ENCODE results near the gene PACSIN2. TPM values are rescaled to one million over a fixed set of nuclear protein-coding genes. Genes with fewer than 3 reads are reported as not detected.

PACSIN2 gene
- total and polyA plus RNA-seq, 2 of the 13 experiments (the other 11 are each of a cell fraction or from before 2014, with no cell fraction given), result 54.1 to 68.8 TPM

GRCh38 chr22:42862045-42862734 lies 152.8 kb downstream of the PACSIN2 start (continued):
- TF ChIP-seq, protein P1, sequence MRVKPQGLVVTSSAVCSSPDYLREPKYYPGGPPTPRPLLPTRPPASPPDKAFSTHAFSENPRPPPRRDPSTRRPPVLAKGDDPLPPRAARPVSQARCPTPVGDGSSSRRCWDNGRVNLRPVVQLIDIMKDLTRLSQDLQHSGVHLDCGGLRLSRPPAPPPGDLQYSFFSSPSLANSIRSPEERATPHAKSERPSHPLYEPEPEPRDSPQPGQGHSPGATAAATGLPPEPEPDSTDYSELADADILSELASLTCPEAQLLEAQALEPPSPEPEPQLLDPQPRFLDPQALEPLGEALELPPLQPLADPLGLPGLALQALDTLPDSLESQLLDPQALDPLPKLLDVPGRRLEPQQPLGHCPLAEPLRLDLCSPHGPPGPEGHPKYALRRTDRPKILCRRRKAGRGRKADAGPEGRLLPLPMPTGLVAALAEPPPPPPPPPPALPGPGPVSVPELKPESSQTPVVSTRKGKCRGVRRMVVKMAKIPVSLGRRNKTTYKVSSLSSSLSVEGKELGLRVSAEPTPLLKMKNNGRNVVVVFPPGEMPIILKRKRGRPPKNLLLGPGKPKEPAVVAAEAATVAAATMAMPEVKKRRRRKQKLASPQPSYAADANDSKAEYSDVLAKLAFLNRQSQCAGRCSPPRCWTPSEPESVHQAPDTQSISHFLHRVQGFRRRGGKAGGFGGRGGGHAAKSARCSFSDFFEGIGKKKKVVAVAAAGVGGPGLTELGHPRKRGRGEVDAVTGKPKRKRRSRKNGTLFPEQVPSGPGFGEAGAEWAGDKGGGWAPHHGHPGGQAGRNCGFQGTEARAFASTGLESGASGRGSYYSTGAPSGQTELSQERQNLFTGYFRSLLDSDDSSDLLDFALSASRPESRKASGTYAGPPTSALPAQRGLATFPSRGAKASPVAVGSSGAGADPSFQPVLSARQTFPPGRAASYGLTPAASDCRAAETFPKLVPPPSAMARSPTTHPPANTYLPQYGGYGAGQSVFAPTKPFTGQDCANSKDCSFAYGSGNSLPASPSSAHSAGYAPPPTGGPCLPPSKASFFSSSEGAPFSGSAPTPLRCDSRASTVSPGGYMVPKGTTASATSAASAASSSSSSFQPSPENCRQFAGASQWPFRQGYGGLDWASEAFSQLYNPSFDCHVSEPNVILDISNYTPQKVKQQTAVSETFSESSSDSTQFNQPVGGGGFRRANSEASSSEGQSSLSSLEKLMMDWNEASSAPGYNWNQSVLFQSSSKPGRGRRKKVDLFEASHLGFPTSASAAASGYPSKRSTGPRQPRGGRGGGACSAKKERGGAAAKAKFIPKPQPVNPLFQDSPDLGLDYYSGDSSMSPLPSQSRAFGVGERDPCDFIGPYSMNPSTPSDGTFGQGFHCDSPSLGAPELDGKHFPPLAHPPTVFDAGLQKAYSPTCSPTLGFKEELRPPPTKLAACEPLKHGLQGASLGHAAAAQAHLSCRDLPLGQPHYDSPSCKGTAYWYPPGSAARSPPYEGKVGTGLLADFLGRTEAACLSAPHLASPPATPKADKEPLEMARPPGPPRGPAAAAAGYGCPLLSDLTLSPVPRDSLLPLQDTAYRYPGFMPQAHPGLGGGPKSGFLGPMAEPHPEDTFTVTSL (CRISPR knock-in tag; IDR thresholded peaks at IDR 0.05; ENCODE audit: borderline replicate concordance), result peak; percentile 55; the same call in 1 of the 2 replicates
- TF ChIP-seq ARID2 (CRISPR knock-in tag; IDR thresholded peaks at IDR 0.05; ENCODE audit: borderline replicate concordance) (no peak), ZNF230 (CRISPR knock-in tag; IDR thresholded peaks at IDR 0.05) (no peak), ZNF496 (CRISPR knock-in tag; IDR thresholded peaks at IDR 0.05; ENCODE audit: insufficient replicate concordance) (no peak), ZHX1 (CRISPR knock-in tag; IDR thresholded peaks at IDR 0.05; ENCODE audit: low read depth) (no peak), GATAD2A (CRISPR knock-in tag; IDR thresholded peaks at IDR 0.05) (0 out of 2 replicates have a peak, but pooled peaks have one; percentile 16), RBM22 (optimal IDR thresholded peaks at IDR 0.05; ENCODE audit: low read length) (no peak), FOXA3 (CRISPR knock-in tag; IDR thresholded peaks at IDR 0.05) (0 out of 2 replicates have a peak, but pooled peaks have one; percentile 18), SPEN (CRISPR knock-in tag; IDR thresholded peaks at IDR 0.05; ENCODE audit: low read depth) (0 out of 2 replicates have a peak, but pooled peaks have one; percentile 22), TEF (CRISPR knock-in tag; IDR thresholded peaks at IDR 0.05) (no peak)
- TF ChIP-seq, protein P2, sequence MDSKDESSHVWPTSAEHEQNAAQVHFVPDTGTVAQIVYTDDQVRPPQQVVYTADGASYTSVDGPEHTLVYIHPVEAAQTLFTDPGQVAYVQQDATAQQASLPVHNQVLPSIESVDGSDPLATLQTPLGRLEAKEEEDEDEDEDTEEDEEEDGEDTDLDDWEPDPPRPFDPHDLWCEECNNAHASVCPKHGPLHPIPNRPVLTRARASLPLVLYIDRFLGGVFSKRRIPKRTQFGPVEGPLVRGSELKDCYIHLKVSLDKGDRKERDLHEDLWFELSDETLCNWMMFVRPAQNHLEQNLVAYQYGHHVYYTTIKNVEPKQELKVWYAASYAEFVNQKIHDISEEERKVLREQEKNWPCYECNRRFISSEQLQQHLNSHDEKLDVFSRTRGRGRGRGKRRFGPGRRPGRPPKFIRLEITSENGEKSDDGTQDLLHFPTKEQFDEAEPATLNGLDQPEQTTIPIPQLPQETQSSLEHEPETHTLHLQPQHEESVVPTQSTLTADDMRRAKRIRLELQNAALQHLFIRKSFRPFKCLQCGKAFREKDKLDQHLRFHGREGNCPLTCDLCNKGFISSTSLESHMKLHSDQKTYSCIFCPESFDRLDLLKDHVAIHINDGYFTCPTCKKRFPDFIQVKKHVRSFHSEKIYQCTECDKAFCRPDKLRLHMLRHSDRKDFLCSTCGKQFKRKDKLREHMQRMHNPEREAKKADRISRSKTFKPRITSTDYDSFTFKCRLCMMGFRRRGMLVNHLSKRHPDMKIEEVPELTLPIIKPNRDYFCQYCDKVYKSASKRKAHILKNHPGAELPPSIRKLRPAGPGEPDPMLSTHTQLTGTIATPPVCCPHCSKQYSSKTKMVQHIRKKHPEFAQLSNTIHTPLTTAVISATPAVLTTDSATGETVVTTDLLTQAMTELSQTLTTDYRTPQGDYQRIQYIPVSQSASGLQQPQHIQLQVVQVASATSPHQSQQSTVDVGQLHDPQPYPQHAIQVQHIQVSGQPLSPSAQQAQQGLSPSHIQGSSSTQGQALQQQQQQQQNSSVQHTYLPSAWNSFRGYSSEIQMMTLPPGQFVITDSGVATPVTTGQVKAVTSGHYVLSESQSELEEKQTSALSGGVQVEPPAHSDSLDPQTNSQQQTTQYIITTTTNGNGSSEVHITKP (CRISPR knock-in tag; IDR thresholded peaks at IDR 0.05; ENCODE audit: low read depth), result no peak
- TF ChIP-seq, protein P3, sequence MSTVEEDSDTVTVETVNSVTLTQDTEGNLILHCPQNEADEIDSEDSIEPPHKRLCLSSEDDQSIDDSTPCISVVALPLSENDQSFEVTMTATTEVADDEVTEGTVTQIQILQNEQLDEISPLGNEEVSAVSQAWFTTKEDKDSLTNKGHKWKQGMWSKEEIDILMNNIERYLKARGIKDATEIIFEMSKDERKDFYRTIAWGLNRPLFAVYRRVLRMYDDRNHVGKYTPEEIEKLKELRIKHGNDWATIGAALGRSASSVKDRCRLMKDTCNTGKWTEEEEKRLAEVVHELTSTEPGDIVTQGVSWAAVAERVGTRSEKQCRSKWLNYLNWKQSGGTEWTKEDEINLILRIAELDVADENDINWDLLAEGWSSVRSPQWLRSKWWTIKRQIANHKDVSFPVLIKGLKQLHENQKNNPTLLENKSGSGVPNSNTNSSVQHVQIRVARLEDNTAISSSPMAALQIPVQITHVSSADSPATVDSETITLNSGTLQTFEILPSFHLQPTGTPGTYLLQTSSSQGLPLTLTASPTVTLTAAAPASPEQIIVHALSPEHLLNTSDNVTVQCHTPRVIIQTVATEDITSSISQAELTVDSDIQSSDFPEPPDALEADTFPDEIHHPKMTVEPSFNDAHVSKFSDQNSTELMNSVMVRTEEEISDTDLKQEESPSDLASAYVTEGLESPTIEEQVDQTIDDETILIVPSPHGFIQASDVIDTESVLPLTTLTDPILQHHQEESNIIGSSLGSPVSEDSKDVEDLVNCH (CRISPR knock-in tag; IDR thresholded peaks at IDR 0.05), result no peak
